ENCODE measurements around the gene U2AF2. TPM values are rescaled to one million over a fixed set of nuclear protein-coding genes. Genes with fewer than 3 reads are reported as not detected.

The U2AF2 gene
- total RNA-seq, 1 experiment from 2014 or later = 321 TPM

DNA sequence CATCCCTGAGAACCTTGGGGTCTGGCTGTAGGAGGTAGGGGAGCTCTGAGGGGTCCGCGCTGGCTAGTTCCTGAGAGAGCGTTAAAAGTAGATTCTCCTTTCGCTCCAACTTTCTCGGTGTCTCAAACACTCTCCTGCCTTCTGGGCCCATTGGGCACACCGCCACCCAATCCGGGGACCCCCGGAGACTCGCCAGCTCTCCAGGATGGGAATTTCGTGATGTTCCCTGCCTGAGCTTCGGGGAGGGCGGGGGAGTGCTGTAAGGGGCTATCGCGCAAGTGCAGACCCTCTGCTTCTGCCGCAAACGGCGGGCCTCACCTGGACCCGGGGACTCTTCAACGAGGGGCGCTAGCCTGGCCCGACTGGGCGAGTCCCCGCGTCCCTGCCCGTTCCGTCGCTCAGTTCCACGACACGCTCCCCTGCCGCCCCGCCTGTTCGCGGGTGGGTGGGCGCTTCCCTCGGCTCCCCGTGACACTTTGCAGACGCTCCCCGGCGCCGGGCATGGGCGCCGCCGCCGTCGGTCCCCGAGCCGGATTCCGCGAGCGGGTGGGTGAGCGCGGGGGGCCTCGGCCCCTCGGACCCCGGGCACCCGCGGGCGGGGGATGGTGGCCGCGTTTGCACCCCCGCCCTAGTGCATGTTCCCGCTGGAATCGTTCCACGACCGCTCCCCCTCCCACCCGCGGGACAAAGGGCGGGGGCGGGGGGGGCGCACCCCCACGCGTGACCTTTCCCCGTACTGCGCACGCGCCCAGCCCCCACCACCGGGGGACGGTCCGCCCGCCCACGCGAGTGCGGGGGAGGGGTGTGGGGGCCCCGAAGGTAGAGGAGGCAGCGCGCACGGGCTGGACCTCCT lies 6.9 kb upstream of the U2AF2 start, which contains the start of gene CCDC106:
CCDC106 (plus strand) TSS at position 481 of the 853 bp plus-strand sequence. CDS start 835 bp downstream, outside the sequence.
- no peak within 1 kb of the TSS for H3K56ac ChIP-seq (ENCODE audit: insufficient read length, low read depth, low read length)
- peak within 1 kb of the TSS; percentile 91 for H3K4me2 ChIP-seq (ENCODE audit: insufficient read depth, insufficient read length, low read length)
- H2BK5ac ChIP-seq (ENCODE audit: insufficient read length, low read length) = no peak within 1 kb of the TSS
- H2BK20ac ChIP-seq (ENCODE audit: low read depth, low read length, poor library complexity, severe bottlenecking) = no peak within 1 kb of the TSS
- no peak within 1 kb of the TSS for H4K5ac ChIP-seq (ENCODE audit: insufficient read length, low read depth, low read length)
- no peak within 1 kb of the TSS for H3K27ac ChIP-seq (ENCODE audit: insufficient read length, low read depth, low read length)
- H4K20me1 ChIP-seq (ENCODE audit: control insufficient read depth, insufficient read depth, insufficient read length) = peaks cover 5% of the 10 kb centered on the region
- H2BK120ac ChIP-seq (ENCODE audit: low read depth, low read length, poor library complexity, severe bottlenecking) = no peak within 1 kb of the TSS
- peak; percentile 86 for DNase-seq
- peaks cover 7% of the 10 kb centered on the region; the same call in 1 of the 2 replicates for H3K79me2 ChIP-seq (ENCODE audit: insufficient read depth, low read length)
- peak within 1 kb of the TSS; percentile 97 for H3K14ac ChIP-seq (ENCODE audit: insufficient read depth, low read length)
- H2AFZ ChIP-seq (ENCODE audit: low read length) = no peak within 1 kb of the TSS
- H3K4me3 Mint-ChIP-seq = peak within 1 kb of the TSS; percentile 76 to 89
- peaks cover 1% of the 10 kb centered on the region; the same call in 1 of the 2 replicates for H3K27me3 Mint-ChIP-seq (ENCODE audit: low read depth)
- no peaks in the 10 kb centered on the region for H3K9me3 ChIP-seq (ENCODE audit: control insufficient read depth, low read depth, low read length)
- H3K4ac ChIP-seq (ENCODE audit: low read depth, low read length) = no peak within 1 kb of the TSS
- peaks cover 3% of the 10 kb centered on the region for H3K79me1 ChIP-seq (ENCODE audit: insufficient read depth, low read depth, low read length, poor library complexity, severe bottlenecking)
- H2BK12ac ChIP-seq (ENCODE audit: insufficient read length, low read depth, low read length) = no peak within 1 kb of the TSS
- no peak within 1 kb of the TSS for H4K91ac ChIP-seq (ENCODE audit: insufficient read length, low read depth, low read length)
- H3K4me1 ChIP-seq (ENCODE audit: insufficient read depth, low read length) = no peaks in the 10 kb centered on the region
- peaks cover 0 to 3% of the 10 kb centered on the region in 2 experiments; a peak in 3 of 5 replicates for H3K9me3 Mint-ChIP-seq
- H3K36me3 Mint-ChIP-seq (ENCODE audit: insufficient read depth in 1 of 3, low read depth in 3 of 3) = peaks cover 21 to 57% (median 46%) of the 10 kb centered on the region in 3 experiments
- no peaks in the 10 kb centered on the region for H3K27me3 ChIP-seq (ENCODE audit: insufficient read depth, low read length)
- H3K4me1 Mint-ChIP-seq = peaks cover 19 to 33% of the 10 kb centered on the region in 2 experiments
- no CpG with 5 or more reads among the region's 87 CpGs for WGBS (ENCODE audit: extremely low coverage, insufficient read length, low lambda C conversion rate)
- peaks cover 25% of the 10 kb centered on the region for H3K23me2 ChIP-seq (ENCODE audit: insufficient read length, low read depth, low read length, poor library complexity, severe bottlenecking)
- H3K27ac Mint-ChIP-seq = peak within 1 kb of the TSS; percentile 85 to 97 (median 90); a peak in 6 of 7 replicates
- no peak within 1 kb of the TSS for H3K23ac ChIP-seq (ENCODE audit: insufficient read length, low read depth, low read length)
- H4K8ac ChIP-seq (replicated peaks; ENCODE audit: insufficient read length, low read depth, low read length) = no peak within 1 kb of the TSS
- no peak within 1 kb of the TSS; the same call in 1 of the 2 replicates for H2BK15ac ChIP-seq (ENCODE audit: low read depth, low read length)
- no peak within 1 kb of the TSS for H2AK5ac ChIP-seq (ENCODE audit: insufficient read length, low read length)
- H3K18ac ChIP-seq (ENCODE audit: insufficient read length, low read depth, low read length) = peak within 1 kb of the TSS; percentile 96
- H3K9ac ChIP-seq (ENCODE audit: extremely low read depth, insufficient read length, low read length) = peak within 1 kb of the TSS; percentile 63
- TF ChIP-seq, protein P1, sequence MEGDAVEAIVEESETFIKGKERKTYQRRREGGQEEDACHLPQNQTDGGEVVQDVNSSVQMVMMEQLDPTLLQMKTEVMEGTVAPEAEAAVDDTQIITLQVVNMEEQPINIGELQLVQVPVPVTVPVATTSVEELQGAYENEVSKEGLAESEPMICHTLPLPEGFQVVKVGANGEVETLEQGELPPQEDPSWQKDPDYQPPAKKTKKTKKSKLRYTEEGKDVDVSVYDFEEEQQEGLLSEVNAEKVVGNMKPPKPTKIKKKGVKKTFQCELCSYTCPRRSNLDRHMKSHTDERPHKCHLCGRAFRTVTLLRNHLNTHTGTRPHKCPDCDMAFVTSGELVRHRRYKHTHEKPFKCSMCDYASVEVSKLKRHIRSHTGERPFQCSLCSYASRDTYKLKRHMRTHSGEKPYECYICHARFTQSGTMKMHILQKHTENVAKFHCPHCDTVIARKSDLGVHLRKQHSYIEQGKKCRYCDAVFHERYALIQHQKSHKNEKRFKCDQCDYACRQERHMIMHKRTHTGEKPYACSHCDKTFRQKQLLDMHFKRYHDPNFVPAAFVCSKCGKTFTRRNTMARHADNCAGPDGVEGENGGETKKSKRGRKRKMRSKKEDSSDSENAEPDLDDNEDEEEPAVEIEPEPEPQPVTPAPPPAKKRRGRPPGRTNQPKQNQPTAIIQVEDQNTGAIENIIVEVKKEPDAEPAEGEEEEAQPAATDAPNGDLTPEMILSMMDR (conservative IDR thresholded peaks at IDR 0.05) = no peak
- no peak within 1 kb of the TSS for H3T11ph ChIP-seq (ENCODE audit: low read length)
